HG03045 (cell line): ENCODE data around the gene FRMPD2.
"Not testable (repeated sequence)": the region's sequence is repeated elsewhere in the genome, so short reads cannot be mapped to it uniquely, and the experiment has no call there.

Source experiments
- ATAC-seq: cut with Tn5 transposase; IDR thresholded peaks from one replicate; pipeline ENCODE4 v1.9.1; 2021; ENCODE audit warnings: mild to moderate bottlenecking, moderate library complexity; ENCODE audit not compliant: unreplicated experiment

Gene FRMPD2

DNA sequence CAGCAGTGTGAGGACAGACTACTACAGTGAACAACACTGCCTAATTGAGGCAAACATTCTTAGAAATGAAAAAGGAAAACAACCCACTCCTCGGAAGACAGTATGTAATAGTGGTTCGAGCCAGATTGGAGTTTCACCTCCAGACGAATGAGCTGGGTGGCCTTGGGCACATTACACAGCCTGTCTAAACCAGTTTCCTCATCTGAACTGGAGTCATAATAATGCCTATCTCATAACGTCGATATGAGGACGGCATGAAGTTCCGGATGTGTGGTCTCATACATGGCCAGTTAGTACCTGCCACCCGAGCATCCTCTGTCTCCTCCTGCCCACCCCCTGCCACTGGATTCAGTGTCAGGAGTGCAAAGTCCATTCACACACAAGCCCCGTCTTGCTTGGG is 15.8 kb upstream of the FRMPD2 start:
- ATAC-seq = no peak

DNA sequence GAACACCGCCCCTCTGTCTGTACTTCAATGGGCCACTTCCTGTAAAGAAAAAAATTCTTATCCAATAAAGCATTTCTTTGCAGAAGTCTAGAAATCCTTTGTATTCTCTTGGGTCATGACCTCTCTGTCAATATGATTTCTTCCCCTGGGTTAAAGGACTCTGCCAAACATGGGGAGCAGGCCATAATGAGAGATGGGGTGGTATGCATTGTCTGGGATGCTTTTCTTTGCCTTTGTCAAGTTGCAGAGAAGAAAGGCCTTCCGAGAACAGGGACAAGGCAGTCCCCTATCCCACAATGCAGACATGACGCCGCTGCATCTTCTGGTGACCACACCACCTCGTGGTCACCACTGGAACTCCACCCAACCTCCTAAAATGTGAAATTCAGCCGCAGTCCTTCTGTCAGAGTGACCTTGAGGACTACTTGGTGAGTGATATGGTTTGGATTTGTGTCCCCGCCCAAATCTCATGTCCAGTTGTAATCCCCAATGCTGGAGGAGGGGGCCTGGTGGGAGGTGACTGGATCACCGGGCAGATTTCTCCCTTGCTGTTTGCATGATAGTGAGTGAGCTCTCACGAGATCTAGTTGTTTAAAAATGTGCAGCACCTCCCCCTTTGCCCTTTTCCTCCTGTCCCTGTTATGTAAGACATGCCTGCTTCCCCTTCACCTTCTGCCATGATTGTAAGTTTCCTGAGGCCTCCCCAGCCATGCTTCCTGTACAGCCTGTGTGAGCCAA is 15.2 kb upstream of the FRMPD2 start:
- ATAC-seq = peak; percentile 44

DNA sequence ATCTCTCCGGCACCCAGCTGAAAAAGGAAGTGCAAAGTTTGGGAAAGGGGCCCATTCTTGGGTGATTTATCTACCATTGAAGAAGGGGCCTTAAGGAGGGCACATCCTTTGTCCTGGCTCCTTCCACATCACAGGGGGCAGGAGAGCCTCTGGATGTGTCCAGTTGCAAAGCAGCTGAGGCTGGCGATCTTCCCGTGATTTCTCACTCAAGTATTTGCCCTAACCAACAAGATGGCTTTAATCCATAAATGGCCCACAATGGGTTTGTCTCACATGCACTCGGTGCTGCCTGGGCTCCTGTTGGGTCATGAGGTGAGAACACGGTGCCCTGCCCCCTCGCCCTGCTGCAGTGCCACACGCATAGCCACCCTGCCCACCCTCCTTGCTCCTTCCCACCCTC is 14.2 kb upstream of the FRMPD2 start:
- ATAC-seq = no peak

DNA sequence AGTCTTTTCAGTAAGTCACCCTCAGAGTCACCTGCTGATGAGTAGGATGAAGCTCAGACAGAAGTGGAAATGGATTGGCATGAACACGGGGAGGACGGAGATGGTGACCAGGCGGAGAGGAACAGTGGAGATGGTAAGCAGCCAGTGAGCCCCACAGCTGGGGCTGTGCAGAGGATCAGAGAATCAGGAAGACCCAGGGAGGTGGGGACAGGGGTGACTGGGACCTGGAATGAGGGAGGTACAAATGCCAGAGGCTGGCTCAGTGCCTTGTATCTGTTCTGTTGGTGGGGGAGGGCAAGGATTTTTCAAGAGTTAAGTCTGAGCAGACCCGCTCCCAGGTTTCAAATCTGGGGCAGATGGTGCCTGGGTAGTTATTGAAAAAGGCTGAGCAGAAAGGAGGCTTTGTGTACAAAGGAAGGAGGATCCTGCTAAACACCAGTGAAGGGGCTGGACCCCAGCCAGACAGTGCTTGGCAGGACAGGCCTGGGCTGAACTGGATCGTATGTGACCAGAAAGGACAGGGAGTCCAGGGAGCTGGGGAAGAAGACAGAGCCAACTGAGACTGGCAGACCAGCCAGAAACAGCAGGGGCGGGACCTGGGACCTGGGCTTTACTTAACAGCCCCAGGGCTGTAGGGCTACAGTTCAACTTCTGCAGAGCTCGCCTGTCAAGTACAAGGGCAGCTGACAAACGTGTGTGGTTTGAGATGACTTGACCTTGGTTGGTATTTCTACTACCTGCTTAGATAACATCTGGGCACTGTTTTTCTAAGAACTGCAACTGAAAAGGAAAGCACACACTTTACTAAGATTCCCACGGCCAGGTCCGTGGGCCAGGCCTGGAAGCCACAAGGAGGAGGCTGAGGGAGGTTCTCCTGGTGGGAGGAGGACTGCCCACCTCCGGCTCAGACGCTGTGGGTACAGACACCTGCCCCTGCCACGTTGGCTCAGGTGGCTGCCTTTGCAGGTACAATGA is 13.2 kb upstream of the FRMPD2 start:
- ATAC-seq = no peak

DNA sequence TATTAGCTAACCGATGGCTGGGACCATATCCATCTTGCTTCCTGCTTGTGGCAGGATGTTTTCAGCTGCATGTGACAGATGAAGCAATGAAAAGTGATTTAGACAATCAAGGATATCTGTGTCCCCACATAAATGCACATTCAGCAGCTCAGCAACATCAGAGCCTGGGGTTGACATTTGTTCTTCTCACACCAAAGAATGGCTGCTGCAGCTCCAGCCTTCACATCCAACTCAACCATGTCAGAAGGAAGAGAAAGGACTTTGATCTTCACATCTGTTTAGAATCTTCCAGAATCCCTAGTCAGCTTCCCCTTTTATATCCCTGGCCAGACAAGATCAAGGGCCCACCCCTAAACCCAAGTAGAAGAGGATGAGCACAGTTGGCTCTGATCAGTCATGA is 11.9 kb upstream of the FRMPD2 start:
- no peak for ATAC-seq

DNA sequence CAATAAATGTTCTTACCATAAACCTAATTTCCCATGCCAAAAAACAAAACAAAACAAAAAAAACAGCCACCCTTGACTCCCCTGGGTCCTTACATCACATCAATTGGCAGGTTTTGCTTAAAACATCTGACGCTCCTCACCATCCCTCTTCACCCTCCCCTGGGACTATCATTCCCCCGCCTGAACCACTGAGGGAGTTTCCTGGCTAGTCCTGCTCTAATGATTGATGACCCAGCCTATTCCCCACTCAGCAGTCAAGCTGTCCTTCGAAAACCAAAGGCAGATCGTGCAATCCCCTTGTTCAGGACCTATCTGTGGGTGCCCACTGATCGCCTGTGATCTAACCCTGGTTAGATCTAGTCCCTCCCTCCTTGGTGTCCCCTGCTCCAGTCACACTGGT is 11.2 kb upstream of the FRMPD2 start:
- no peak for ATAC-seq

GRCh38 chr10:48284811-48285210 is 10.3 kb upstream of the FRMPD2 start:
- ATAC-seq = no peak

- ATAC-seq = no peak
Observed at GRCh38 chr10:48284002-48284546, 9.6 kb upstream of the FRMPD2 start.

- peak; percentile 68 for ATAC-seq
Observed at GRCh38 chr10:48282829-48283228, 8.3 kb upstream of the FRMPD2 start.

DNA sequence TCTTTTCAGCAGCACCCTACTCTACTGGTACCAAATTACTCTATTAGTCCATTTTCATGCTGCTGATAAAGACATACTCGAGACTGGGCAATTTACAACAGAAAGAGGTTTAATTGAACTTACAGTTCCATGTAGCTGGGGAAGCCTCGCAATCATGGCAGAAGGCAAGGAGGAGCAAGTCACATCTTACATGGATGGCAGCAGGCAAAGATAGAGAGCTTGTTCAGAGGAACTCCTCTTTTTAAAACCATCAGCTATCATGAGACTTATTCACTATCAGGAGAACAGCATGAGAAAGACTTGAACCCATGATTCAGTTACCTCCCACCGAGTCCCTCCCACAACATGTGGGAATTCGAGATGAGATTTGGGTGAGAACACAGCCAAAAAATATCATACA is 7.2 kb upstream of the FRMPD2 start:
- ATAC-seq = not testable (repeated sequence)

DNA sequence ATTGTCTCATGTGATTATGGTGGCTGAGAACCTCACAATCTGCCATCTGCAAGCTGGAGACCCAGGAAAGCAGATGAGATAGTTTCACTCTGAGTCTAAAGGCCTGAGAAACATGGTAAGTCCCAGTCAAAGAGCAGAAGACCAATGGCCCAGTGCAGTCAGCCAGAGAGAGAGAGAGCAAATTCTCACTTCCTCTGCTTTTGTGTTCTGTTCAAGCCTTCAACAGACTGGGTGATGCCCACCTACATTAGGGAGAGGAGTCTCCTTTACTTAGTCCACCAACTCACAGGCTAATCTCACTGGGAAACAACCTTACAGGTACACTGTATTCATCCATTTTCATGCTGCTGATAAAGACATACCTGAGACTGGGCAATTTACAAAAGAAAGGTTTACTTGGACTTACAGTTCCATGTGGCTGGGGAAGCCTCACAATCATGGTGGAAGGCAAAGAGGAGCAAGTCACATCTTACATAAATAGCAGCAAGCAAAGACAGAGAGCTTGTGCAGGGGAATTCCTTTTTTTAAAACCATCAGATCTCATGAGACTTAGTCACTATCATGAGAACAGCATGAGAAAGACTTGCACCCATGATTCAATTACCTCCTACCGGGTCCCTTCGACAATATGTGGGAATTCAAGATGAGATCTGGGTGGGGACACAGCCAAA is 4.7 kb upstream of the FRMPD2 start:
- ATAC-seq = peak; percentile 85

DNA sequence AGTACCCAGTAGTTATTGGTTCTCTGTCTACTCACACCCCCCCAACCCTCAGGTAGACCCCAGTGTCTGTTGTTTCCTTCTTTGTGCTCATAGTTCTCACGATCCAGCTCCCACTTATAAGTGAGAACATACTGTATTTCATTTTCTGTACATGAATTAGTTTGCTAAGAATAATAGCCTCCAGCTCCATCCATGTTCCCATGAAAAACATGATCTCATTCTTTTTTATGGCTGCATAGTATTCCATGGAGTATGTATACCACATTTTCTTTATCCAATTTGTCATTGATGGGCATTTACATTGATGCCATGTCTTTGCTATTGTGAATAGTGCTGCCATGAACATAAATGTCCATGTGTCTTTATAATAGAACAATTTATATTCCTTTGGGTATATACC is 2.6 kb upstream of the FRMPD2 start:
- no peak for ATAC-seq

DNA sequence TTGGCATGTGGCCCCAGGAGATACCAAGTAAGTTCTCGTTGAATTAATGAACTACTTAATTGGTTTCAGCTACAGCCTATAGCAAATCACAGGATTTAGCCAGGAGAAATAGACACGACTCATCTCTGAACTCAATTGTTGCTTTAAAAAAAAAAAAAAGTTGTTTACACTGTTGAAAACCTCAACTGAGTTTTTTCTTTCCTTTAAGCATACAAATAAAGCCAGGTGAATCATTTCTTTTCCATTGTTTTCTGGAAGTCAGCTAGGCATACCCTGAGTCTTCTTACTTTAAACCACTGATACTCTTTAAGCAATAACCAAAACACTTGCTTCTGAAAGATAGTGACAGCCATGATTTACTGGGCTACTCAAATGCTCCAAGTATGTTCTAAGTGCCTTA is 755 bp downstream of the FRMPD2 start:
- no peak for ATAC-seq

DNA sequence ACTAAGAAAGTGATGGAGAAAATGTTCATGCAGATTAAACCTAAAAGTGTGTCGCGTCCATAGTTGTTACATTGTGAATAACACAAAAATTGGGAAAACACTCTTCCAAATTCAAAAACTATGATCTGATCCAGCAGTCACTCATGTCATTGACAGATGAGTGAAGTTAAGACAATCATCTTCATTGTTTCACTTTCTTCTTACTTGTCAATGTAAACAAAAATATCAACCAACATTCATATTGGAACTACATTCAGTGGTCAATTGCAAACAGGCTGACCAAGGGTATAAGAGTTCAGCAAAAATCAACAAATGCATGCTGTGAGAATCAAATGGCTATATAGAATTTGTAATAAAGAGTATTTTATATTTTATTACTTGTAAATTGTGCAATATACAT is 1.8 kb downstream of the FRMPD2 start:
- no peak for ATAC-seq

DNA sequence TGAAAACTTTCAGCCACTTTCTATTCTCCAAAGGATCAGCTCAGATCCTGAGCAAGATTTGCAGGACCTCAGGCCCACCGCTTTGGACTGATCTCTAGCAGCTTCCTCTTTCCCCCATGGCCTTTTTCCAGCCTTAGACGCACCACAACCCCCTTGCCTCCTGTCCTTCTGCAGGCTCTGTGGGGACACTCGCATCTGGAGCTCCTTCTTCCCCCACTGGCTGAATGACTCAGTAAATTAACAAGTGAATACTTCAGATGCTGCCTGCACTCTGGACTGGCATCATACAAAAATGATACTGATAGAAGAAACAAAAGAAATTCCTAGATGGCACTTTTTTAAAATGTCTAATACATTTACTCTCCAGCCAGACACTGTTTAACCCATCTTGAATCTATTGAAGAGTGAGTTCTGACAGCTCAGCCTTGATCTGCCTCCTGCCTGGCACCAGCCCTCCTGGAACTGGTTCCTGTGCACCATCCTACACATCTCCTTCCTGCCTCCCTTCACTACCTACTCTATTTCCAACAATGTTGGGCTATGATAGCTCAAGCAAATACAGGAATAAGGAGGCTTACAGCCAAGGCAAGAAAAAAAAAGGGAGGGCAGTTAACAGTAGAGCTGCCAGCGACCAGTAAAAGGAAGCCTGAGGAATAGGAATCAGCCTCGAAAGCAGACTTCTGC is 3.3 kb downstream of the FRMPD2 start:
- no peak for ATAC-seq

DNA sequence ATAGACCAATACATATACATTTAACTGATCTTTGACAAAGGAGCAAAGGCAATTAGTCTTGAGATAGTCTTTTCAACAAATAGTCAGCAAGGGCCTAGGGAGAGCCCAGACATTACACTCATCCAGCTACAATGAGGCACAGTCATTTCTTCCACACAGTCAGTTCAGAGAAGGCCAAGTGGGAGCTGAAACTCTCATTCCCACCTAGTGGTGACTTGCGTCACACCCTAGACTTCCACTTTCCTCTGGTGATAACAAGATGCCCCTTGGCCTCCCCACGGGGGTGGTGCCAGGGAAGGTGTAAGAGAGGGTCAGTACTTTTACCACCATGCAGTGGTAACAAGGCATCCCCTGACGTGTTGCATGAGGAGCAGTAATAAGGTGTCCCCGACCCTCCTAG is 8.0 kb downstream of the FRMPD2 start:
- ATAC-seq = no peak

DNA sequence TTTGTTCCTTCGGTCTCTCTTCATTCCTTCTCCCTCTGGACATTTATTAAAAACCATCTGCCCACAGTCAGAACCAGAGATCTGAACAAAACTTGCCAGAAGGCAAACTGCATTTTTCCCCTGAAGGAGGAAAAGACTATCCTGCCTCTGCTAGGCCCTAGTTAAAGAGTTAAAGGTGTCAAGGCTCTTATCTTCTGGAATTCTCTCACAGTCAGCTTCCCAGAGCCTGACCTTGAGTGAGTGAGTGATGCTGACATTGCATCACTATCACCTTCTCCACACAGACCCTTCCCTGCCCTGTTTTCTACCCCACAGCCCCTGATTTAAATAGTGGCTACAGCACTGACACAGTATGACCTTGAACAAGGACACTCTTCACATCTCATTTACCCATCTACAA is 16.4 kb downstream of the FRMPD2 start:
- no peak for ATAC-seq

DNA sequence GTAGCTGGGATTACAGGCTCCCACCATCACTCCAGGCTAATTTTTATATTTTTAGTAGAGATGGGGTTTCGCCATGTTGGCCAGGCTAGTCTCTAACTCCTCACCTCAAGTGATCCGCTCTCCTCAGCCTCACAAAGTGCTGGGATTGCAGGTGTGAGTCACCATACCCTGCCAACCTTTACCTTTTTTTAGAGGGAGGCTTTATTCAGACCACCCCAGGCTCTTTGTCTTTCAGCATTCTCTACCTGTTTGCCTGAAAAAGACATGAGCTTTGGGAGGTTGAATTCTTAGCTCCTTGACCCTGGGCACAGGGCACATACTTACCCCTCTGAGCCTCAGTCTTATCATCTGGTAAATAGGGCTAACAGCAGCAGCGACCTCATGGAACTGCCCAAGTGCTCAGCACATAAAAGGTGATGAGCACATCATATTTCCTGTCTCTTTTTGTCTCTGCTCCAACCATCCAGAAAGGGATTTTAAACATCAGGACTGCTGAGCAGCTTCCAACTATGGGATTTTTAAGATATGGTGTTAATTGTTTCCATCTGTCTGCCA is 17.0 kb downstream of the FRMPD2 start:
- ATAC-seq = no peak

GRCh38 chr10:48255722-48256121 is 18.8 kb downstream of the FRMPD2 start:
- ATAC-seq = no peak

- no peak for ATAC-seq
Observed at GRCh38 chr10:48254750-48255512, 19.6 kb downstream of the FRMPD2 start.
